Adrenal gland (tissue), 12 donors: ENCODE data around the gene DNTT. TPM values are rescaled to one million over a fixed set of nuclear protein-coding genes. Genes with fewer than 3 reads are reported as not detected.

Experiments used
- DNase-seq, 7 donors: peaks; one replicate each; pipeline ENCODE4 v3.0.0-alpha.2; 2019 to 2020
- H3K27ac ChIP-seq, 5 donors: fragments of 200-600 bp; sonication (generic) in 4 of 5; 1 replicate in 3 of 5; 2 replicates in 2 of 5; pipeline versions ENCODE4 v1.5.1 to v1.8.0; 2016 to 2020; ENCODE audit warnings: mild to moderate bottlenecking in 1 of 5
- H3K27me3 ChIP-seq: fragments of 200-600 bp; 2 replicates; pipeline ENCODE4 v1.8.0; 2021
- H3K36me3 ChIP-seq, 2 donors: fragments of 200-600 bp; replicated peaks in 1 of 2; 1 replicate in 1 of 2; 2 replicates in 1 of 2; pipeline versions ENCODE4 v1.5.1 to v1.8.0; 2018 to 2022
- H3K4me1 ChIP-seq, 2 donors: fragments of 200-600 bp; replicated peaks in 1 of 2; 1 replicate in 1 of 2; 2 replicates in 1 of 2; pipeline versions ENCODE4 v1.5.1 to v1.8.0; 2018 to 2021
- H3K4me3 ChIP-seq, 4 donors: fragments of 200-600 bp; sonication (generic) in 3 of 4; one replicate each; pipeline ENCODE4 v1.5.1; 2016 to 2018
- H3K9me3 ChIP-seq, 3 donors: fragments of 200-600 bp; sonication (generic) in 1 of 3; replicated peaks in 1 of 3; 1 replicate in 2 of 3; 2 replicates in 1 of 3; pipeline versions ENCODE4 v1.5.1 to v1.8.0; 2016 to 2021
- POLR2A ChIP-seq, 2 donors: fragments of 450-650 bp; IDR thresholded peaks; one replicate each; pipeline ENCODE4 v1.6.1; 2017; ENCODE audit warnings: antibody characterized with exemption in 2 of 2, mild to moderate bottlenecking in 2 of 2, moderate library complexity in 1 of 2
- WGBS, 4 donors: extraction: QIAGEN DNeasy Blood & Tissue Kit in 2 of 4; methylation state at CpG; one replicate each; pipeline versions ENCODE4 v1.1.5 to v1.1.7; 2013 to 2017; 5-methylcytosine and 5-hydroxymethylcytosine counted together
- intact Hi-C, 2 donors: fragments of 100-400 bp; cut with DNase I; formaldehyde crosslinking; loops; one replicate each; pipeline versions ENCODE4 v1.14.1 to v1.15.0; 2022 to 2023
- polyA plus RNA-seq, 3 donors: library from polyadenylated mRNA; stranded (reverse); fragments of 200-250 nt in 2 of 3; fragments of 350-450 nt in 1 of 3; fragmentation: Illumina TruSeq in 1 of 3; extraction: RNeasy Lipid Tissue Mini Kit (QIAGEN cat#74804) in 1 of 3; gene quantifications; one replicate each; pipeline ENCODE4 v1.2.3, GENCODE V29; 2013 to 2014
- total RNA-seq, 9 donors: library from RNA; depleted of rRNA in 4 of 9; stranded (reverse); fragments of >200 nt in 4 of 9; fragments of 120-200 nt in 1 of 9; fragmentation: NEBNext Ultra II Directional in 1 of 9; extraction: Animal tissue kit (Norgen Biotek cat#: 25700) in 1 of 9; gene quantifications; one replicate each; pipeline versions ENCODE4 v1.1.0 to v1.2.4, GENCODE V29; 2013 to 2023
- TF ChIP-seq, protein P1 (sequence below), 6 experiments: fragments of 450-650 bp in 4 of 6; fragments of 200-600 bp in 2 of 6; sonication (generic) in 1 of 6; IDR thresholded peaks; 1 replicate in 5 of 6; 2 replicates in 1 of 6; pipeline versions ENCODE4 v1.5.1 to v1.8.0; 2016 to 2021; ENCODE audit warnings: antibody characterized with exemption in 6 of 6, mild to moderate bottlenecking in 2 of 6, moderate library complexity in 1 of 6
- donor health status: healthy with polysubstance abuse.
- donor health status: Bipolar disorder and iron deficiency.
- donor health status: DM: yes; HTN: yes; CAD: no.
- donor health status: DM: no; HTN: no; CAD: no.
- donor health status: DM: no; HTN: no; CAD: no.
- donor health status: DM: yes; HTN: yes; CAD: no.

Gene DNTT
- total and polyA plus RNA-seq, 12 donors = not detected

GRCh38 chr10:96334616-96335526, 30.6 kb downstream of the DNTT start:
- WGBS, 4 donors = 37 to 39% (median 39%) methylated on average over 5 of the region's 5 CpGs
- TF ChIP-seq, protein P1, sequence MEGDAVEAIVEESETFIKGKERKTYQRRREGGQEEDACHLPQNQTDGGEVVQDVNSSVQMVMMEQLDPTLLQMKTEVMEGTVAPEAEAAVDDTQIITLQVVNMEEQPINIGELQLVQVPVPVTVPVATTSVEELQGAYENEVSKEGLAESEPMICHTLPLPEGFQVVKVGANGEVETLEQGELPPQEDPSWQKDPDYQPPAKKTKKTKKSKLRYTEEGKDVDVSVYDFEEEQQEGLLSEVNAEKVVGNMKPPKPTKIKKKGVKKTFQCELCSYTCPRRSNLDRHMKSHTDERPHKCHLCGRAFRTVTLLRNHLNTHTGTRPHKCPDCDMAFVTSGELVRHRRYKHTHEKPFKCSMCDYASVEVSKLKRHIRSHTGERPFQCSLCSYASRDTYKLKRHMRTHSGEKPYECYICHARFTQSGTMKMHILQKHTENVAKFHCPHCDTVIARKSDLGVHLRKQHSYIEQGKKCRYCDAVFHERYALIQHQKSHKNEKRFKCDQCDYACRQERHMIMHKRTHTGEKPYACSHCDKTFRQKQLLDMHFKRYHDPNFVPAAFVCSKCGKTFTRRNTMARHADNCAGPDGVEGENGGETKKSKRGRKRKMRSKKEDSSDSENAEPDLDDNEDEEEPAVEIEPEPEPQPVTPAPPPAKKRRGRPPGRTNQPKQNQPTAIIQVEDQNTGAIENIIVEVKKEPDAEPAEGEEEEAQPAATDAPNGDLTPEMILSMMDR (IDR thresholded peaks at IDR 0.05) = peak; percentile 39 to 71 (median 49)
- no peak for TF ChIP-seq POLR2A (IDR thresholded peaks at IDR 0.05)

DNA sequence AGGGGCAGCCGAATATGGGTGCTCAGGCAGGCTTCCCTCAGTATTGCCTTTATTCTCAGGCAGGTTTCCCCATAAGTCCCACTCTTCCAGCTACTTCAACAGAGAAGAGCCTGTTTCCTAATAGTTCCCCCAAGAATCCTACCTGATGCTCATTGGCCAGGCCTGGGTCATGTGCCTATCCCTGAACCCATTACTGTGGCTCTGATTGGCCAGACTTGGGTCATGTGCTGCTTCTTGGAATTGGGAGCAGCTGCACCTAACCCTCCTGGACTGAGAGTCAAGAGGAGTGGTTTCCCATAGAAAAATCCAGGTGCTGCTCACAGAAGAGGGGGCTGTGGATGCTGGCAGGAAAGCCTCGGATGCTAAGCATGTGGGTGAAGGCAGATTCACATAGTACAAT, 32.9 kb downstream of the DNTT start:
- intact Hi-C loops = no loop called here
- no peaks in the 10 kb centered on the region for H3K9me3 ChIP-seq
- peaks cover 11% of the 10 kb centered on the region for H3K27me3 ChIP-seq
- no peak for DNase-seq
- no peak overlapping the region for H3K4me3 ChIP-seq
- WGBS, 4 donors = 80 to 90% (median 84%) methylated on average over 2 of the region's 2 CpGs
- TF ChIP-seq POLR2A (IDR thresholded peaks at IDR 0.05) = no peak
- TF ChIP-seq, protein P1 (IDR thresholded peaks at IDR 0.05) = no peak
- H3K4me1 ChIP-seq = no peaks in the 10 kb centered on the region
- H3K27ac ChIP-seq = no peak overlapping the region
- H3K36me3 ChIP-seq = no peaks in the 10 kb centered on the region

More at GRCh38 chr10:96334616-96335526, 30.6 kb downstream of the DNTT start:
- Histone ChIP-seq H3K27ac (no peak overlapping the region), H3K36me3 (no peaks in the 10 kb centered on the region), H3K9me3 (no peaks in the 10 kb centered on the region), H3K4me3 (no peak overlapping the region), H3K27me3 (peaks cover 11% of the 10 kb centered on the region), H3K4me1 (no peaks in the 10 kb centered on the region)
- intact Hi-C loops = no loop called here
- peak in 5 of 7 donors; percentile 16 to 34 (median 19) for DNase-seq

DNA sequence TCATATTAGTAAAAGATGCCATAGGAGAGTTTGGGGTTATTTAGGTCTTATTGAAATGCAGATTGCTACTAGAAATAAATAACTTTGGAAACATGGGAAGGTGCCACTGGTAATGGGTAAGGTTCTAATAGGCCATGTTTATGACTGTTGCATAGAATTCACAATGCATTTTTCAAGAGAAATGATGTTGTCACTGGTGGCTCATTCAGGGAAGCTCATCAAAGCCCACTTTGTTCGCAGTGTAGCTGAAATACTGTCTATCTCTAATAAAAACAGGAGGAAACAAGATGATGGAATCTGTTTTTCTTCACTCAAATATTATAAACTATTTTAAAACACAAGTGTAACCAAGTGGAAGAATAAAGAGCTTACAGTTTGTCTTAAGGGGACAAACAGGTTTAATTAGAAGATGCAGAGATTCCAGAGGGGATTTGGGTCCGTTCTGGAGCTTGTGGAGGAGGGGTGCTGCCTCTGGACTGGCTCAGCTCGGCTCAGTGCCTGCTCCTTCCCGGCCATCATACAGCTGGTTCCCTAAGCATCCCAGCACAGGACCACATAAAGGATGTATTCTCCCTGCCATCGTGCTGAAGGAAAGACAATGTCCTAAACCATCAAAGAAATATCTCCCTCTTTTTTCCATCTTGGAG, 34.2 kb downstream of the DNTT start:
- no peak overlapping the region for H3K27ac ChIP-seq
- TF ChIP-seq, protein P1 (IDR thresholded peaks at IDR 0.05) = no peak
- TF ChIP-seq POLR2A (IDR thresholded peaks at IDR 0.05) = no peak
- peaks cover 11% of the 10 kb centered on the region for H3K27me3 ChIP-seq
- intact Hi-C loops = no loop called here
- no peaks in the 10 kb centered on the region for H3K9me3 ChIP-seq
- 43 to 53% (median 47%) methylated on average over 5 of the region's 5 CpGs for whole genome bisulfite sequencing, 4 donors
- H3K4me1 ChIP-seq = no peaks in the 10 kb centered on the region
- H3K36me3 ChIP-seq = no peaks in the 10 kb centered on the region
- DNase-seq = no peak
- H3K4me3 ChIP-seq = no peak overlapping the region

DNA sequence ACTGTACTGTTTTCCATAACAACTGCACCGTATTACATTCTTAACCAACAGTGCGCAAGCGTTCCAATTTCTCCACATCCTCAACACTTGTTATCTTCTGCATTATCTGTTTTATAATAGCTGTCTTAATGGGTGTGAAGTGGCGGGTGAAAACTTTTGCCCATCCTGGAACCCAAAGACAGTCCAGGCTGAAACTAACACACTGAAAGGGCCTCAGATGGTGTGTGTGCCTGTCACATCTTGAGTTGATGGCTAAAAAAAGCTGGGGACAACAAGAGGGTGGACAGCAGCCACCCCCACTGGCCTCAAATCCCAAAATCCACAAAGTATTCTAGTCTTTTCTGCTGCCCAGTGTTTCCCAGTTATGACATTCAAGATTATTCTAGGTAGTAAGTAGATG, 35.1 kb downstream of the DNTT start:
- intact Hi-C loops = no loop called here
- Histone ChIP-seq H3K36me3 (no peaks in the 10 kb centered on the region), H3K4me1 (no peaks in the 10 kb centered on the region), H3K27ac (no peak overlapping the region), H3K9me3 (no peaks in the 10 kb centered on the region), H3K27me3 (peaks cover 11% of the 10 kb centered on the region), H3K4me3 (no peak overlapping the region)
- WGBS, 4 donors = 93 to 95% (median 94%) methylated on average over 4 of the region's 4 CpGs
- TF ChIP-seq, protein P1 (IDR thresholded peaks at IDR 0.05) = no peak
- no peak for TF ChIP-seq POLR2A (IDR thresholded peaks at IDR 0.05)
- no peak for DNase-seq
